Left colon (tissue), 2 donors: ENCODE measurements around the gene TSHR. TPM values are rescaled to one million over a fixed set of nuclear protein-coding genes. Genes with fewer than 3 reads are reported as not detected.
"Not testable (repeated sequence)": the region's sequence is repeated elsewhere in the genome, so short reads cannot be mapped to it uniquely, and the experiment has no call there.

Experiments
- ATAC-seq: fragments of 200-7000 bp; cut with Tn5 transposase; one replicate; pipeline ENCODE4 v1.9.1; 2020; ENCODE audit warnings: mild to moderate bottlenecking, moderate library complexity
- DNase-seq, 2 donors: peaks; one replicate each; pipeline ENCODE4 v3.0.0-alpha.2; 2020
- intact Hi-C, 2 donors: fragments of 100-400 bp; cut with DNase I in 1 of 2; cut with micrococcal nuclease in 1 of 2; formaldehyde crosslinking; loops; one replicate each; pipeline versions ENCODE4 v1.11.2 to v1.14.0; 2022; cut with DNase I, micrococcal nuclease
- total RNA-seq, 2 donors: library from RNA; stranded (reverse); fragmentation: NEBNext Ultra II Directional; extraction: Animal tissue kit (Norgen Biotek cat#: 25700); gene quantifications; one replicate each; pipeline ENCODE4 v1.2.1, GENCODE V29; 2021
- donor health status: DM: no; HTN: no; CAD: no.
- donor health status: DM: yes; HTN: yes; CAD: no.

The TSHR gene
- total RNA-seq, 2 donors from 2014 or later, result 0.22 TPM; not detected in 1

DNA sequence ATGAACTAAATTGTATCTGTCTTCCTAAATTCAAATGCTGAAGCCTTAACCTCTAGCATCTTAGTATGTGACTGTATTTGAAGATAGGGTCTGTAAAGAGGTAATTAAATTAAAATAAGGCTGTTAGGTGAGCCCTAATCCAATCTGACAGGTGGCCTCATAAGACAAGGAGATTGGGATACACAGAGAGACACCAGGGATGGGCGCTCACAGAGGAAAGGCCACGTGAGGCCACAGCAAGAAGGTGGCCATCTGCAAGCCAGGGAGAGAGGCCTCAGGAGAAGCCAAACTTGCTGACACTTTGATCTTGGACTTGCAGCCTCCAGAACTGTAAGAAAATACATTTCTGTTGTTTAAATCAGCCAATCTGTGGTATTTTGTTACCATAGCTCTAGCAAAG is 154.8 kb downstream of the TSHR start:
- intact Hi-C loops, result no loop called here
- DNase-seq, result no peak
- ATAC-seq, result no peak

DNA sequence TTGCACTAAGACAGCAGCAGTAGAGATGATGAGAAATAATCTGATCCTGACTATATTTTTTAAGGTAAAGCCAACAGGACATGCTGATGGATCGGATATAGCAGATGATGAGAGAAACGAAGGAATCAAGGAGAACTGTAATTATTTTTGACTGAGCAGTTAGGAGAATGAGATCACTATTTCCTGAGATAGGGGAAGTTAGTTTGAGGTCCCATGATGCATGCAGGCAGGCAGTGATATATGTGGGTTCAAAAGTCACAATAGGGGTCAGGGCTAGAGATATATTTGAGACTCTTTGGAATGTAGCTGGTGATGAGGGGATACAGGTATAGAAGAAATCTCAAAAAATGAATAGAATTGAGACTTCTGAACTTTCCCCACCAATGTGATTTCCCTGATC is 157.8 kb downstream of the TSHR start:
- no peak for ATAC-seq
- intact Hi-C loops, result no loop called here

DNA sequence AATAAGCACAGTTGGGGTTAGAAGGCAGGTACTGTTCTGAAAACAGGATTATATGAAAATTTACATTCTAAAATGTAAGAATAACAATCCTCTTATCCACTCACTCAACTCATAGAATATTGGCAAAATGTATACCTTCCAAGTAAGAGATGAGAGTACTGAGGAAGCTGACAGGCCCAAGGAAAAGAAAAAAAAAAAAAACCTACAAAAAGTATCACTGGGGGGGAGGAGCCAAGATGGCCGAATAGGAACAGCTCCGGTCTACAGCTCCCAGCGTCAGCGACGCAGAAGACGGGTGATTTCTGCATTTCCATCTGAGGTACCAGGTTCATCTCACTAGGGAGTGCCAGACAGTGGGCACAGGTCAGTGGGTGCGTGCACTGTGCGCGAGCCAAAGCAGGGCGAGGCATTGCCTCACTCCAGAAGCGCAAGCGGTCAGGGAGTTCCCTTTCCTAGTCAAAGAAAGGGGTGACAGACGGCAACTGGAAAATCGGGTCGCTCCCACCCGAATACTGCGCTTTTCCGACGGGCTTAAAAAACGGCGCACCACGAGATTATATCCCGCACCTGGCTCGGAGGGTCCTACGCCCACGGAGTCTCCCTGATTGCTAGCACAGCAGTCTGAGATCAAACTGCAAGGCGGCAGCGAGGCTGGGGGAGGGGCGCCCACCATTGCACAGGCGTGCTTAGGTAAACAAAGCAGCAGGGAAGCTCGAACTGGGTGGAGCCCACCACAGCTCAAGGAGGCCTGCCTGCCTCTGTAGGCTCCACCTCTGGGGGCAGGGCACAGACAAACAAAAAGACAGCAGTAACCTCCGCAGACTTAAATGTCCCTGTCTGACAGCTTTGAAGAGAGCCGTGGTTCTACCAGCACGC is 158.8 kb downstream of the TSHR start:
- ATAC-seq, intact Hi-C loops, DNase-seq: not testable (repeated sequence)

More for the DNA sequence above, 157.8 kb downstream of the TSHR start:
- DNase-seq, result no peak

DNA sequence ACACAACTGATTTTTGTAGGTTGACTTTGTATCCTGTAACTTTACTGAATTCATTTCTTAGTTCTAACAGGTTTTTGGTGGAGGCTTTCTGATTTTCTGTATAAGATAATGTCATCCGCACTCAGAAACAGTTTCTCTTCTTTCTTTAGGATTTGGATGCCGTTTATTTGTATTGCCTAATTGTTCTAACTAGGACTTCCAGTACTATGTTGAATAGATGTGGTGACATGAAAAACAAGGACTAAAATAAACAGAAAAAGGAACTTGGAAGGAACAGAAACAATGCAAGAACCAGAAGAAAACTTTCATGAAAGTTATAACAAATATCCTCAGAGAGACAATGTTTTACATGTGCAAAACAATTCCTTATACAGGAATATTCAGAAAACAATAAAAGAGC is 165.1 kb downstream of the TSHR start:
- intact Hi-C loops, result no loop called here
- DNase-seq, result no peak
- ATAC-seq, result no peak

DNA sequence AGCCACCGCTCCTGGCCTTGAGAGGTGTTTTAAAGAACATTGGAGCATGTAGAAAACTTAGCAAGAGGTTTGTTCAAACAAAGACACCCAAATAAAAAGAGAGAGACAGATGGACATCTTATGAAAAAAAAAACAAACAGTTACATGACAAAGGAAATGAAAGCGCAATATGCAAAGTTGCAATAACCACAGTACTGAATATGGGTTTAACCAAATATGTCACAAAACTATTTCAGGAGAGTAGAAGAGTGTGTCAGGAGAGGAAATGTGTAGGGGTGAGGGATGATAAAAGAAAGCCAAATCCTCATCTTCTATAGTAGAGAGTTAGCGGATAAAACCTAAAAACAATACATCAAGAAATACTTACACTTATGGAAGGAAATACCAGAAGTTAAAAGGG is 166.9 kb downstream of the TSHR start:
- DNase-seq, result no peak
- no peak for ATAC-seq
- intact Hi-C loops, result no loop called here

DNA sequence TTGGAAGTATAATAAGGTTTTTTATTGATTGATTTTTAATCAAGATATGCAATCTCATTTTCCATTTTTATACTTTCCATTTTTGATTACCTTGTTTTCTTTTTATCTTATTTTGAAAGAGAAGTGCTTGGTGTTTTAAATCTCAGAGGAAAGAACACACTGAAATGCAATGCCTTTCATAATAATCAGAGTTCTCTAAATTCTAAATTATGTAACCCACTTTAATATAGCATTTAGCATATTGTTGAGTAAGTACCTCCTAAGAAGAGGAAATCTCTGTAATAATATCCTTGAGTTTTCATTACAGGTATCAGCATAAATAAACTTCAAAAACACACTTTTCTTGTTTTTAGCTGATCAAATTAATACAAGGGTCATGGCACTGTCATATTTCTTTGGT is 168.4 kb downstream of the TSHR start:
- intact Hi-C loops, result no loop called here
- DNase-seq, result no peak
- no peak for ATAC-seq

DNA sequence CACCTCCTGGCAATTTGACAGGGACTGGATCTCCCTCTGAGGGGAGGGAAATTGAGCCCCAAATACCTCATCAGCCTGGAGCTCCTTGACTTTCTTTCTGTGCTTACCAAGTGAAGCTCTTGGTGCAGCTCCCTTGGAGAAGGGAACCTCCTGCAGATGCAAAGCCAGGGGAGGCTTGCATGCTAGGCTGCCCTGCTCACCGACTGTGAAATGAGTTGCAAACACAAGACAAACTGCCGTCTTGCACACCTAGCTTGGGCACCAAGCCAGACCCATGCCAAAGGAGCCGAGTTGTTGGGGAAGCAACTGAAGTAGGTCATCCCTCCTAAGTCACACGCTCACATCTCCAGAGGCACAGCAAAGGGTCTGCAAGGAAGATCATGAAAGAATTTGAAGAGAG is 170.1 kb downstream of the TSHR start:
- ATAC-seq (no peak), DNase-seq (no peak)
- intact Hi-C loops, result no loop called here

DNA sequence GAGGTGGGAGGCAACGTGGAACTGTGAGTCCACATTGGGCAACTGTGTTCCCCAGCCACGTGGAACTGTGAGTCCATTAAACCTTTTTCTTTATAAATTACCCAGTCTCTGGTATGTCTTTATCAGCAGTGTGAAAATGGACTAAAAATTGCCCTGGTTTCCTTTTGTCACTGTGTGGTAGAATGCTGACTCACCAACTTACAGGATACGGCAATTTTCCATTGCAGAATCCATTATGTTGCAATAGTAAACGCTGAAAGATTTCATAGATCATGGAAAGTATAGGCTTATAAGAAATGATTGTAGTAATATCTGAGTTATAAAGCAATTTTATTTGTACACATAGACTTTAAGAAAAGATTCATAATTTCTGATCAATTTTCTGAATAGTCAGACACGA is 172.4 kb downstream of the TSHR start:
- DNase-seq, result no peak
- intact Hi-C loops, result no loop called here
- no peak for ATAC-seq

DNA sequence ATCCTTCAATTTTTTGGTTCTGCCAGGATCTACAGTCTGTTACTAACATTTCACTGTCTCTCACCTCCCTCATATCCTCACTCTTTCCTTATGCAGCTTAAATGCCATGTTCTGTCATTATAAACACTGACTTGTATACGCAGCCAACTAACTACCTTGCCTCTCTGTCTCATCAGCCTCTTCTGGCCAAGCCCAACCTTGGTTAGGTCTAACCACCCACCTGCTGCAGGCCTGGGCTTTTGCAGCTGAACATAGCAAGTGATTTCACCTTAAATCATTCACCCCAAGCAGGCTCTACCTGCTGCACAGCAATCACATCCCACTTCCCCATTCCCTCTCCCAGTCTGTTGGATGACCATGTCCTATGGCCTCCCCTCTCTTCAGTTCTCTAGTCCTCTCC is 173.8 kb downstream of the TSHR start:
- intact Hi-C loops, result no loop called here
- ATAC-seq, result no peak
- no peak for DNase-seq

DNA sequence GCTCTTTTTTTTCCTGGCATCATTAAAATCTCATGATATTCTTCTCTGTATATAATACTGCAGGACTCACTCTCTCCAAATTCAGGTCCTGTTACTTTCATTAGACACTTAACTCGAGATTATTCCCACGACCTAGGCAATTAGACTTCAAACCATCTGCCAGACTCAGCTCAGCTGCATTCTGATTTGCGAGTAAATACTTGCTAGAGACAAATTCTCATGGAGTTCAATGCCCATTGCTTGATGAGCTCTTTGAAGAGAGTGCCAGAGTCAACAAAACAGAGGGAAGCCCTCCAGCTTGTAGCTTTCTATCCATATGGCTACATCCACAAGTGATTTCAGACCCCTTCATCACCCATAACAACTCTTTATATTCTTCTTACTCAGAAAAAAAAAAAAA is 177.0 kb downstream of the TSHR start:
- intact Hi-C loops, result no loop called here
- DNase-seq (no peak), ATAC-seq (no peak)

DNA sequence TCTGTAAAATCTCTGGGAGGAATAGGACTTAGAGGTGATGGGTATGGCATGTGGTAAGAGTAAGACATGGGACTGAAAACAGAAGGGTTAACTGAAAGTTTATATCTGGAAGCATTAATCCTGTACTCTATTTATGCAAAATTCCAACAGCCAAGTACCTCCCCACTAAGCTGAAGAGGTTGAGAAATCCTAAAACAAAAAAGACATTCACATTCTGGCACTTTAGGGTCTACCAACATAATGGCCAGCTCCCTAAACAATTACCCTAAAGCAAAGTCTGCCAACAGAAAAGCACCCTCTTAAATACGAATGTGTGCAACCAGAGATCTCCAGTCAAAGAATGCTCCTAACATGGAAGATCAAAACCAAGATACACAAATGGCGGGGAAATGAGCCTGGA is 178.0 kb downstream of the TSHR start:
- intact Hi-C loops, result no loop called here
- ATAC-seq (no peak), DNase-seq (no peak)

DNA sequence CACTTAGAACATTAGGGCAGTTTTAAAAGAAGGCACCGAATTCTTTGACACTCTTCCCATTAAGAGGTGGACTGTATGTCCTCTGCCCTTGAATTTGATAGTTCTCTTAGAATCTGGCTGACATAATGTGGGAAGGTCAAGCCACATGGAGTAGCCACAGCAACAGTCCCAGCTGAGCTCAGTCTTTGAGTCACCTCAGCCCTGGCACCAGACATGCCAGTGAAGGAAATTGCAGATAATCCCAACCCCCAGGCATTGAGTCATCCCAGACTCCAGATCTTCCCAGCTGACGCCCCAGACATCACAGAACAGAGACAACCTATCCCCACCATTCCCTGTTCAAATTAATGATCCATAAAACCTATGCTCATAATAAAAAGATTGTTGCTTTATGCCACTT is 181.9 kb downstream of the TSHR start:
- no peak for ATAC-seq
- no peak for DNase-seq
- intact Hi-C loops, result no loop called here

DNA sequence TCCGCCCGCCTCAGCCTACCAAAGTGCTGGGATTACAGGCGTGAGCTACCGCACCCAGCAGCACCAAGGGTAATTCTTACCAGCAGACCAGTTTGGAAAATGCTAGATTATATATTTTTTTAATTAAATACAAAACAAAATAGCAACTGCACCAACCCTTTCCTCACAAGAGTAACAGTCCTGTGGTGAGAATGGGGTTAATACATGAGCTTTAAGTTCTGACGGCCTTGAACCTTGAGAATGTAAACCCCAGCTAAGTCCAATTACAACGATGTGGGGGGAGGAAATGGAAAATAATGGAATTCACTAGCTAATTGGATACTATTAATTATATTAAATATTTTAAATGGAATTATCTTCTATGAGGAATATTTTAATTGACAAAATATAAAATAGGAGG is 183.0 kb downstream of the TSHR start:
- DNase-seq (no peak), ATAC-seq (no peak)
- intact Hi-C loops, result no loop called here

DNA sequence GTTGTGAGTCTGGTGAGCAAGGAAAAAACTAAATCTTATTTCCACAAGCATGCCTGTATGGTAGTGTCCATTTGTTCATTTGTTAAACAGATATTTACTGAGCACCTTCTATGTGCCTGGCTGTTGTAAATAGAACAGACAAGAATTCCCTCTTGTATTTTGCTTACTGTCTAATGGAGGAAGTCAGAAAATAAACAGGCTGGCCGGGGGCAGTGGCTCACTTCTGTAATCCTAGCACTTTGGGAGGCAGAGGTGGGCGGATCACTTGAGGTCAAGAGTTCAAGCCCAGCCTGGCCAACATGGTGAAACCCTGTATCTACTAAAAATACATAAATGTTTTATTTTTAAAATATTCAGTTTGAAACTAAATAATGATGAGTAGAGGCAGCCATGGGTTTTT is 186.0 kb downstream of the TSHR start:
- intact Hi-C loops, result no loop called here
- no peak for ATAC-seq

DNA sequence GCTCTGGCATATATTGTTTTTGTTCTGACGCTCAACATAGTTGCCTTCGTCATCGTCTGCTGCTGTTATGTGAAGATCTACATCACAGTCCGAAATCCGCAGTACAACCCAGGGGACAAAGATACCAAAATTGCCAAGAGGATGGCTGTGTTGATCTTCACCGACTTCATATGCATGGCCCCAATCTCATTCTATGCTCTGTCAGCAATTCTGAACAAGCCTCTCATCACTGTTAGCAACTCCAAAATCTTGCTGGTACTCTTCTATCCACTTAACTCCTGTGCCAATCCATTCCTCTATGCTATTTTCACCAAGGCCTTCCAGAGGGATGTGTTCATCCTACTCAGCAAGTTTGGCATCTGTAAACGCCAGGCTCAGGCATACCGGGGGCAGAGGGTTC is 188.4 kb downstream of the TSHR start:
- no peak for ATAC-seq
- intact Hi-C loops, result no loop called here

More for the DNA sequence above, 186.0 kb downstream of the TSHR start:
- no peak for DNase-seq

DNA sequence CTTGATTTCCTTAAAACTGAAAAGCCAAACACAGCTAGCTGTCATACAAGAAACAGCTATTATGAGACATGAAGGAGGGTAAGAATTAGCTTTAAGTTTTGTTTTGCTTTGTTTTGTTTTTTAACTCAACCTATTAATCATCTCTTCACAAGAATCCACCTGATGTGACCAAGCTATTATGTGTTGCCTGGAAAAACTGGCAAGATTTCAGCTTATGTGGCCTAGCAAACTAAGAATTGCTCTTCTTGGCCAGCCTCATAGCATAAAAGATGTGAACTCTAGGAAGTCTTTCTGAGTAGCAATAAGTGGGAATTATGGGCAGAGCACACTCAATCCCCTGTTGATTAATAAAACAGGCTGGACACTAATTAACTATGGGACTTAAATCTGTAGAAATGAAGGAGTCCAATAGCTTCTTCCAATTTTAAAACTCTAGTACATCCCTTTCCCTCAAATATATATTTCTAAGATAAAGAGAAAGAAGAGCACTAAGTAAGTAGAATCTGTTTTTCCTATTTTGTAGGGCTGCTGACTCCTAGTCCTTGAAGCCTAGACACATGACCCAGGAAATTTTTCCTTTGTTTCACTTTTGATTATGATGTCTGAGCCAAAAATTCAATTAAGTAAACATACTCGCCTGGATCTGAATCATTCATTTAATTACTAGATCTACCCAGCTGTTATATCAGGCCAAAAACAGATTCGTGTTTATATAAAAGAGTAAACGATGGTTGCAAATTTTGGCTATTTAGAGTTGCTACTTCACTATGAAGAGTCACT is 189.6 kb downstream of the TSHR start:
- intact Hi-C loops, result no loop called here
- no peak for DNase-seq
- ATAC-seq, result no peak

More for the DNA sequence above, 188.4 kb downstream of the TSHR start:
- no peak for DNase-seq

DNA sequence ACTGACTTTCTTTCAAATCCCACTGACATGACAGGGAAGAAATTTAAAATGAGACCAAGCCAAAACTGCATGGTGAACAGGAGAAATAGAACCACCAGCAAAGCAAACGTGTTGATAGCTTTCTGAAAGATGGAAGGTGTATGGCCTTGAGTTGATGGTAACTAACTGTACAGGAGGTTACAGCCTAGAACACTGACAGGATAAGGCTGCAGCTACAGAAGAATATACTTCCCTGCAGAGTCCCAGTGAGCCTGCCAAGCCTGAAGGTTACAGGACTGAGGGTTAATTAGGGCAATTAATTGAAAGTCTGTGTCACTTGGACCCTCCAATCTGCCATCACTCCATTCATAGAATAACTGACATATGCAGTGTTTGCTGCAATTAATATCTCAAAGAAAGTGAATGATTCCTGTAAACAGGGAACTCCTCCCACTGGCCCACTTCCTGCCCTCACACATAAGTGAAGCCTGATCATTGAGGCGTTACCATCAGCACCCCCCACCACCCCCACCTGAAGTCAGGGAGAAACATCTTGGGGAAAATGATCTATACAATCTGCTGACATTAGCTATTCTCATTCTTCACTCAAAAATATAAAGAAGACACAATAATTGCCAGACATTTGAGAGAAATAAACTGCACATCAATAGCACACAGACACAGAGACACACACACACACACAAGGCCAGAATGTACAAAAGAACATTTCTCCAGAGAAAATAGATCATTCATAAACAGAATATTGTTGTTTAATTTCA is 191.9 kb downstream of the TSHR start:
- no peak for ATAC-seq
- DNase-seq, result no peak
- intact Hi-C loops, result no loop called here

DNA sequence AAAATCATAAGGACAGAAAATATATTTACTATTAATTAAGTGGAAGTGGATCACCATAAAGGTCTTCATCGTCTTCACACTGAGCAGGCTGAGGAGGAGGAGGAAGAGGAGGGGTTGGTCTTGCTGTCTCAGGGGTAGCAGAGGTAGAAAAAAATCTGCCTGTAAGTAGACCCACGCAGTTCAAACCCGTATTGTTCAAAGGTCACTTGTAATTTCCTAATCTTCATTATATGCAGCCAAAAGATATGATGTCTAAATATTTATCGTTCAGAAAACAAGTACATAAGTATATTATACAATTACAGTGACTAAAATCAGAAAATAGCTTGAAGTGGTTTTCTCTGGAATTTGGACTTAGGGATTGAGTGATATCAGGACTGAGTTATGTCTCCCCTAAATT is 193.2 kb downstream of the TSHR start:
- intact Hi-C loops, result no loop called here
- no peak for DNase-seq
- ATAC-seq, result no peak

DNA sequence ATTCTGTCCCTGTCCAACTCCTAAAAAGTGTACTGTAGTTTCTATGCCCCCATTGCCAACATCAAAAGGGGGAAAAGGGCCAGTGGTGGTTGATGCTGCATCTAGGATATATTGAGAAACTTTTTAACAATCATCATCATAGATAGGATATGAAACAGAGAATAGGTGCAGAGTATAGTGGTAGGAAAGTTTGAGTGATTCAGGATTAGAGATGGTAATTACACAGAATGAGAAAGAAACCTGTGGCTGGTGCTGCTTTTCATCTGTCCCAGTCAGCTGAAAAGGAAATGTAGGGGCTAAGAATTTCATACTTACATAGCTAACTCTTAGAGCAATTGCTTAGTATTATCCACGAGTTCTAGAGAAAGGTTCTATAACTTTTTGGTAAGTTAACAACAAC is 197.8 kb downstream of the TSHR start:
- no peak for ATAC-seq
- DNase-seq, result no peak
- intact Hi-C loops, result no loop called here

DNA sequence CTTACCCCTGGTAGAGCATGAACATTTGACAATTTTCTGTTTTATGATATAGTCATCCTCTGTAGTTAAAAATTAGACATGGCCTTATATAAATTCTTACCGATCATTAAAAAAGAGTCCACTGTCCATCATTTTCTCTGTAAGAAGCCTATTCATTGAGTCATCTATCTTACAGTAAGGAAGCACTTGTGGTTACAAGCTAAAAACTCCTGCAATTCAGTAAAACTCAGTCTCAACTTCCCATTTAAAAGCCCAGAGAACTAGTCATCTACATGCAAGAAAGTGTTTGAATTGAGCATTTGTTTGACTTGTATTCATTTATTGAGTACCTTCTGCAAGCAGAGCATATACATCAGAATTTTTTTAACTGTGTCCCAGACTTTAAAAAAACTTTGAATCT is 202.0 kb downstream of the TSHR start:
- intact Hi-C loops, result no loop called here
- ATAC-seq, result no peak
- DNase-seq, result no peak
